ENCODE results near the gene NDUFAF8.

NDUFAF8 gene

GRCh38 chr17:81238815-81239713 lies at the start of gene NDUFAF8, which contains the start of gene TEPSIN:
Gene NDUFAF8, plus strand, starts transcription at chr17:81239318. Its CDS starts 46 bp downstream, at chr17:81239364.
Gene TEPSIN, minus strand, starts transcription at chr17:81239055. Its CDS starts 22 bp downstream, at chr17:81239033.
- peak; percentile 96 for DNase-seq

- no peak for DNase-seq
Observed at GRCh38 chr17:81189670-81190530, 49.2 kb upstream of the NDUFAF8 start.

GRCh38 chr17:81190591-81190990 lies 48.5 kb upstream of the NDUFAF8 start:
- DNase-seq: no peak

- DNase-seq: no peak
Observed at GRCh38 chr17:81191116-81191515, 48.0 kb upstream of the NDUFAF8 start.

GRCh38 chr17:81191646-81192045 lies 47.5 kb upstream of the NDUFAF8 start:
- no peak for DNase-seq

- DNase-seq: no peak
Observed at GRCh38 chr17:81192386-81193050, 46.6 kb upstream of the NDUFAF8 start.

- DNase-seq: no peak
Observed at GRCh38 chr17:81193051-81193410, 46.1 kb upstream of the NDUFAF8 start.

GRCh38 chr17:81193470-81194224 lies 45.5 kb upstream of the NDUFAF8 start:
- DNase-seq: no peak

GRCh38 chr17:81194225-81194760 lies 44.8 kb upstream of the NDUFAF8 start:
- DNase-seq: no peak

- no peak for DNase-seq
Observed at GRCh38 chr17:81194941-81195901, 43.9 kb upstream of the NDUFAF8 start.

- DNase-seq: no peak
Observed at GRCh38 chr17:81195941-81196495, 43.1 kb upstream of the NDUFAF8 start.

GRCh38 chr17:81196505-81197408 lies 42.4 kb upstream of the NDUFAF8 start:
- DNase-seq: no peak

- no peak for DNase-seq
Observed at GRCh38 chr17:81197409-81197795, 41.7 kb upstream of the NDUFAF8 start.

- no peak for DNase-seq
Observed at GRCh38 chr17:81197831-81198490, 41.2 kb upstream of the NDUFAF8 start.

- no peak for DNase-seq
Observed at GRCh38 chr17:81198826-81199481, 40.2 kb upstream of the NDUFAF8 start.

GRCh38 chr17:81199482-81199830 lies 39.7 kb upstream of the NDUFAF8 start:
- no peak for DNase-seq

- DNase-seq: no peak
Observed at GRCh38 chr17:81200201-81200600, 38.9 kb upstream of the NDUFAF8 start.

Measured in activated CD8-positive, alpha-beta memory T cell treated with anti-CD3 and anti-CD28 coated beads for 24 hours (primary cell).